ENCODE data around the gene MVK. TPM values are rescaled to one million over a fixed set of nuclear protein-coding genes. Genes with fewer than 3 reads are reported as not detected.

MVK gene
- total RNA-seq, 4 donors from 2014 or later, result 20.9 to 52.0 (median 30.5) TPM

DNA sequence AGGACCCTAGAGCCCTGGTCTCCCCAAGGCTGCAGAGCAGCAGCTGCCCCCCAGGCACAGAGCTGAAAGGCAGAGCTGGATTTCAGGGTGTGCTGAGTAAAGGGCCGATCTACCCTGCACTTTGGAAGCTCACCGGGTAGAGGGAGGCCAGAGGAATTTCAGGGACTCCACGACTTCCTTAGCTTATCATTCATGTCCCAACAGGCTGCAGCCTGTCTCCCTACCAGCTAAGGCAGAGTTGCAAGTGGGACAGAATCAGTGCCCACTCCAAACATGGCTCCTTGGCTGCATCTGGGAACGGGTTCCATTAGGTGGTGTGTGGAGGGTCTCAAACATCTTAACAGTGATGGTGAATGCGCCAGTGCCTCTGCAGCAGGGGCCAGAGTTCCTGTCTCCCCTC, 27.8 kb upstream of the MVK start:
- no peak for DNase-seq (ENCODE audit: low spot score in 2 of 2)
- Histone ChIP-seq H3K9me3 (no peaks in the 10 kb centered on the region), H3K36me3 (peaks cover 0 to 19% (median 0%) of the 10 kb centered on the region in 3 donors), H3K27me3 (peaks cover 0 to 38% of the 10 kb centered on the region in 2 donors), H3K27ac (no peak overlapping the region), H3K4me1 (peaks cover 0 to 6% (median 0%) of the 10 kb centered on the region in 4 donors), H3K4me3 (no peak overlapping the region)
- no peak for TF ChIP-seq POLR2A (IDR thresholded peaks at IDR 0.05)
- no peak for TF ChIP-seq CTCF (IDR thresholded peaks at IDR 0.05)
- TF ChIP-seq EP300 (IDR thresholded peaks at IDR 0.05), result no peak
- 67 to 75% methylated on average over 5 of the region's 5 CpGs for WGBS, 2 donors

GRCh38 chr12:109547286-109547685, 26.3 kb upstream of the MVK start:
- peaks cover 0 to 6% (median 0%) of the 10 kb centered on the region in 4 donors for H3K4me1 ChIP-seq

GRCh38 chr12:109548258-109548657, 25.3 kb upstream of the MVK start:
- TF ChIP-seq EP300 (IDR thresholded peaks at IDR 0.05) (no peak), CTCF (IDR thresholded peaks at IDR 0.05) (no peak), POLR2A (IDR thresholded peaks at IDR 0.05) (no peak)
- 50 to 70% methylated on average over 4 of the region's 4 CpGs for WGBS, 2 donors
- peaks cover 0 to 39% of the 10 kb centered on the region in 2 donors for H3K27me3 ChIP-seq
- H3K4me1 ChIP-seq, result peaks cover 0 to 6% (median 0%) of the 10 kb centered on the region in 4 donors
- no peaks in the 10 kb centered on the region for H3K9me3 ChIP-seq
- H3K4me3 ChIP-seq, result no peak overlapping the region
- no peak for DNase-seq (ENCODE audit: low spot score in 2 of 2)
- H3K36me3 ChIP-seq, result peaks cover 0 to 5% (median 0%) of the 10 kb centered on the region in 3 donors
- H3K27ac ChIP-seq, result no peak overlapping the region

More at GRCh38 chr12:109547286-109547685, 26.3 kb upstream of the MVK start:
- TF ChIP-seq CTCF (IDR thresholded peaks at IDR 0.05), result no peak
- 86 to 92% methylated on average over 18 of the region's 18 CpGs for WGBS, 2 donors
- Histone ChIP-seq H3K27ac (no peak overlapping the region), H3K36me3 (peaks cover 0 to 5% (median 0%) of the 10 kb centered on the region in 3 donors), H3K4me3 (no peak overlapping the region), H3K27me3 (peaks cover 0 to 39% of the 10 kb centered on the region in 2 donors), H3K9me3 (no peaks in the 10 kb centered on the region)
- no peak for DNase-seq (ENCODE audit: low spot score in 2 of 2)

DNA sequence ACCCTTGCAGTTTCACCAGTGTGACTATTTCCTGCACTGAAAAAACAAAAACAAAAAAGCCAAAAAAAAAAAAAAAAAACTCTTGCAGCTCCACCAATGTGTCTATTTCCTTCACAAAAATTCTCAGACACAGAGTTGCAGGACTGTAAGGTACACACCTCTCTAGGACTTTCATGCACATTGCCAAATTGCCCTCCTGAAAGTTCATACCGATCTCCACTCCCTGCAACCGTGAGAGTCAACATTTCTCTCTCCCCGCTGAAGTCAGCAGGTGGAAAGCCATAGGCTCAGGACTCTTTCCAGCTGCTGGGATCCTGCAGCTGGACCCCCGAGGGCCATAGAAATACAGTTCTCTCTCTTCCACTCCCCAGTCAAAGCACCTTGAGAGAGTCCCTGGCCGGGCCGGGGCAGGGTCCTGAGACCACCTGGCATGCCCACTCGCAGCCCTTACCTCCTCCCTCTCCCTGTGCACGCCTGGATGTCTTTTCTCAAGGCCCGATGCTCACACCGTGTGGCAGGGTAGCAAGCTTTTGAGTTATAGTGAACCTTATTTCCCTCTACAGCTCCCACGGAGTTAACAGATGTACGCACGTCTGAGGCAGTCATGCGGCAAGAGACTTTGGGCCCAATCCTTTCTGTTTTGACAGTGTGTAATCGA, 23.9 kb upstream of the MVK start:
- Histone ChIP-seq H3K9me3 (no peaks in the 10 kb centered on the region), H3K36me3 (no peaks in the 10 kb centered on the region), H3K27me3 (peaks cover 0 to 39% of the 10 kb centered on the region in 2 donors), H3K4me1 (peaks cover 0 to 6% (median 0%) of the 10 kb centered on the region in 4 donors), H3K4me3 (no peak overlapping the region), H3K27ac (no peak overlapping the region)
- TF ChIP-seq POLR2A (IDR thresholded peaks at IDR 0.05) (no peak), EP300 (IDR thresholded peaks at IDR 0.05) (no peak), CTCF (IDR thresholded peaks at IDR 0.05) (no peak)
- no peak for DNase-seq (ENCODE audit: low spot score in 2 of 2)
- 30 to 39% methylated on average over 15 of the region's 15 CpGs for WGBS, 2 donors

GRCh38 chr12:109550281-109550680, 23.3 kb upstream of the MVK start:
- Histone ChIP-seq H3K4me1 (peaks cover 0 to 2% (median 0%) of the 10 kb centered on the region in 4 donors), H3K9me3 (no peaks in the 10 kb centered on the region), H3K4me3 (no peak overlapping the region), H3K36me3 (no peaks in the 10 kb centered on the region), H3K27ac (no peak overlapping the region), H3K27me3 (peaks cover 0 to 39% of the 10 kb centered on the region in 2 donors)
- no peak for DNase-seq (ENCODE audit: low spot score in 2 of 2)
- WGBS, 2 donors, result 57 to 63% methylated on average over 12 of the region's 12 CpGs
- TF ChIP-seq EP300 (IDR thresholded peaks at IDR 0.05) (no peak), POLR2A (IDR thresholded peaks at IDR 0.05) (no peak), CTCF (IDR thresholded peaks at IDR 0.05) (no peak)

Data from tibial nerve (tissue), 4 donors.